Measurements from ENCODE around the gene HAUS7.
A peak's percentile ranks its signal among the peaks of the same experiment; 100 is the strongest.

HAUS7 gene

DNA sequence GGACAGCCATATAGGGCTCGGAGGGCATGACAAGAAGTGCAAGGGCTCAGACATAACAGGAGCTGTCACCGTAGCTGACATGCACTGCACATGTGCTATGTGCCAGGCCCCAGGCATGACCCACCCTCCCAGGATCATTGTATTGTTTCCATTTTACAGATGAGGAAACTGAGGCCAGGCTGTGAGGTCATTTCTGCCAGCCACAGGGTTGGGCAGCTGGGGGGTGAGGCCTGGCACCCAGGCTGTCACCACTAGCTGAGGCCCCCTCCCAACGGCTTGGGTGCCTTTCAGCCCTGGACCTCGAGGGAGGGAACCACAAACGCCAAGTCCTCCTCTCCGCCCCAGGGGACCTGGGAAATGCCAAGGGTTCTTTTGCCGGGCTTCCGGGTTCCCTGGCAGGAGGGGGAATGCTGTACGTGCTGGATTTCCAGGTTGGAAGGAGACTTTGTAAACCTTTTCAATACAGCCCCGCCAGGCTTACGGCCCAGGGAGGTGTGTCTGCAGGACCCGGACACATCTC is 37.2 kb downstream of the HAUS7 start:
- DNase-seq: no peak

DNA sequence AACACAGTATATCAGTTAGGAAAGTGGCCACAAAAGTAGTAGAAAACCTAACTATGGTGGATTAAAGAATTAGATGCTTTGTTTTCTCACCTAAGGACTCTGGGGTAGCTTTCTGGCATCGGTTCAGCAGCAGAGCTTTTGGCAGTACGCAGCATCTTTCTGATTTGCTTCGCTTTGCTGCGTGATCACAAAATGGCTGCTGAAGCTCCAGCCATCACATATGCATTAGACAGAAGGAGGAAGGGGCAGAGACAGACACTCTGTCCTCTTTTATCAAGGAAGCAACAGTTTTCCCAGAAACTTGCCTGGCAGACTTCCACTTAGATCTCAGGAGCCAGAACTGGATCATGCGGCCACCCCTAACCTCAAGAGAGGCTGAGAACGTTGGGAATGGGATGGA is 39.6 kb downstream of the HAUS7 start:
- no peak for DNase-seq

DNA sequence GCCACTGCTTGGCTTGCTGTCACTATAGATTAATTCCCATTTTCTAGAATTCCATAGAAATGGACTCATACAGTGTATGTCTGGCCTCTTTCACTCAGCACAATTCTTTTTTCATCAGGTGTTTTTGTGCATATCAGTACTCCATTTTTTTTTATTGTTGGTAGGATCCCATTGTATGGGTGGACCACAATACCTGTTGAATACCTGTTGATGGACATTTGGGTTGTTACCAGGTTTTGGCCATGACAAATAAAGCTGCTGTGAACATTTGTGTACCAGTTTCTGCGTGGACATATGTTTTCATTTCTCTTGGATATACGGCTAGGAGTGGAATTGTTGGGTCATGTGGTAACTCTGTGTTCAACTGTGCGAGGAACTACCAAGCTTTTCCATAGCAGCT is 44.2 kb downstream of the HAUS7 start:
- DNase-seq: no peak

DNA sequence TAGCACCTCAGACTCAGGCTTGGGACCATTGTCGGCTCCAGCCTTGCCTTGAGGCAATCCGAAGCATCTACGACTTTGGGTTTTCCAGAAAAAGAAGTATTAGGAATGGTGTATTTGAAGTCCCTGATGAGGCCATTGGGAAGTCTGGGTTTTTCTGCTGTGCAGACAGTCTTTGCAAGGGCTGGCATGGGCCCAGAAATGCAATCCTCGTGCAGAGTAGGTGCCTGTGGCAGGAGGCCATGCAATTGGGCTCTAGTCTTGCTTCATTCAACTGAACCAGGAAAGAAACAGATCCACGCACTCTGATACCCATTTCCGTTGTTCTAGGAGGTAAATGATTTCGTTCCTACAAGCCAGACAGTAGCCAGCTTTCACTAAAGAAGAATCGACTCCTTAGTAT is 46.7 kb downstream of the HAUS7 start:
- peak; percentile 1 for DNase-seq

DNA sequence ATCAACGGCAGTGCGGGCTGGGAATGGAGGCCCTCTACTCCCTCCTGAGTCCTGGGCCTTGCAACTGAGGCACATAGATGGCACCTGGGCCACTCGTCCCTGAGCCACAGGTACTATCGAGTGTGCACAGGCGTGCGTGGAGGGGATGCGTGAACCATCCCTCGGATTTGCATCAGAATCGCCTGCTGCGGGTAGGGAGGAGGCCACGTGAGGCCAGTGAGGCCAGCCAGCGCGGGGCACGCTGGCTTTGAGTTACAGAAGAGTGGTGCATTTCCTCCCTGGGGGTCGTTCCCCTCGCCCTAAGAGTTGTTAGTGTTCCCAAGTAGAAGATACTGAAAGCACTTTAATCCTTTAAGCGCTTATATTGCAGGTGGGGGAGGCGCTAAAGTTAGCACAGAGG is 48.5 kb downstream of the HAUS7 start:
- DNase-seq: no peak

DNA sequence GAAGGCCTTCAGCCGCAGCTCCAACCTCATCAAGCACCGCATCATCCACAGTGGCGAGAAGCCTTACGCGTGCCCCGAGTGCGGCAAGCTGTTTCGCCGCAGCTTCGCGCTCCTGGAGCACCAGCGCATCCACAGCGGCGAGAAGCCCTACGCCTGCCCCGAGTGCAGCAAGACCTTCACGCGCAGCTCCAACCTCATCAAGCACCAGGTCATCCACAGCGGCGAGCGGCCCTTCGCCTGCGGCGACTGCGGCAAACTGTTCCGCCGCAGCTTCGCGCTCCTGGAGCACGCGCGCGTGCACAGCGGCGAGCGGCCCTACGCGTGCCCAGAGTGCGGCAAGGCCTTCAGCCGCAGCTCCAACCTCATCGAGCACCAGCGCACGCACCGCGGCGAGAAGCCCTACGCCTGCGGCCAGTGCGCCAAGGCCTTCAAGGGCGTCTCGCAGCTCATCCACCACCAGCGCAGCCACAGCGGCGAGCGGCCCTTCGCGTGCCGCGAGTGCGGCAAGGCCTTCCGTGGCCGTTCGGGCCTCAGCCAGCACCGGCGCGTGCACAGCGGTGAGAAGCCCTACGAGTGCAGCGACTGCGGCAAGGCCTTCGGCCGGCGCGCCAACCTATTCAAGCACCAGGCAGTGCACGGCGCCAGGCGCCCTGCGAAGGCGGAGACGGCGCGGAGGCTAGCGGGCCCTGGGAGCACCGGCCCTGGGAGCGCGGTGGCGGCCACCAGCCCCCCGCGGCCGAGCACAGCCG is 49.4 kb downstream of the HAUS7 start:
- no peak for DNase-seq

DNA sequence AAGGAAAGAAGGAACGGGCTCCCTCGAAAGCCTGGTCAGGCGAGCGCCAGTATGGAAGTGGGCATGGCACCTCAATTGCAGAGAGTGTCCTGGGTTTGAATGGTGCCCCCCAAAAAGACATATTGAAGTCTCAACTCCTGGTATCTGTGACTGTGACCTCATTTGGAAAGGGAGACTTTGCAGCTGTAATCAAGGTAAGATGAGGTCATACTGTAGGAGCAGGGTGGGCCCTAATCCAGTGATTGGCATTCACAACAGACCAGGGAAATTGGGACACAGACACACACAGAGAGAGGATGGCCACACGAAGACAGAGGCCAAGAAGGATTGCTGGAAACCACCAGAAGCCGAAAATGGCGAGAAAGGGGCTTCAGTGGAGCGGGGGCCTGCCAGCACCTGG is 52.7 kb downstream of the HAUS7 start:
- DNase-seq: no peak

DNA sequence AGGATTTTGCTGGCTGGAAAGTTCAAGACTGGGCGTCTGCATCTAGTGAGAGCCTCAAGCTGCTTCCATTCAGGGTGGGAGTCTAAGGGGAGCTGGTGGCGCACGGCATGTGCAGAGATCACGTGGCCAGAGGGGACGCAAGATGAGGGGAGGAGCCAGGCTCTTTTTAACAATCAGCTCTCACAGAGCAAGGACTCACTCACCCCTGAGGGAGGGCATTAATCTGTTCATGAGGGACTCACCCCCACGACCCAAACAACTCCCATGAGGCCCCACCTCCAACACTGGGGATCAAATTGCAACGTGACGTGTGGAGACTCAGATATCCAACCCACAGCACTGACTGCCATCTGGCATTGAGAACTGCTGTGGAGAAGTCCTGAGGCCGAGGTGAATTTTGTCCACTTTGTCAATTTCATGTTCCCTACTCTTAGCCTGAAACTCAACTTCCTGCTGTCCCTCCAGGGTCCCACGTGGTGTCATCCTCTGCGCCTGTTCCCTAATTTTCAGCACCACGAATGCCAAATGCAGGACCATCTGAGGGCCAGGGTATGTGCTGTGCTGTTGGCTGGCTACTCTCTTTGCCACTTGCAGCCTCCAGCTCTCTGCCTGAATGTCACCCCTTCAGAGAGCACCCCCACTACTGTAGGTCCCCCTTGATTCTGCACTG is 53.5 kb downstream of the HAUS7 start:
- DNase-seq: no peak

DNA sequence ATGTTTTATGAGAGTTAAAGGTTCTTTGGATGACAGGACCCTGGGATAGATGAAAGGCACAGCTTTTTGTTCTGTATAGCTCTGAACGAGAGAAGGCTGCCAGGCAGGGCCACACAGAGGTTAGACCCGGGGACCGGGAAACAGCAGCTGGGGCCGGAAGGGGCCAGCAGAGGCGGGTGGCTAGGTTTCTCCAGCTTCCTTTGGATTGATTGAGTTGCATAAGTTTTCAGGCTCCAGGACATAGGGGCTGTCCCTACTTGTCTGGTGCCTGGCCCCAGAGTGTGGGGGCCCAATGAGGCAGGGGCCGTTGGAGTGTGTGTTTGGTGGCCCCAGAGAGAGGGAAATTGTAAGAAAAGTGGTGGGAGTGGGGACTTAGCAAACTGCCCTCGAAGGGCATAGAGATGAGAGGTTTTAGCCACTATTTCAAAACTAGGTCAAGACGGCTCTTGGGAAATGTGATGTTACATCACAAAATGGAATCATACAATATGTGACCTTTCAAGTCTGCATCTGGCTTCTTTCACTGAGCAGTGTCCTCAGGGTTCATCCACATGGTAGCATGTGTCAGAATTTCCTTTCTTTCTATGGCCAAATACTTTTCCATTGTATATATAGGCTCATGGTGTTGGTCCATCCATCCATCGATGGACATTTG is 55.4 kb downstream of the HAUS7 start:
- DNase-seq: no peak

DNA sequence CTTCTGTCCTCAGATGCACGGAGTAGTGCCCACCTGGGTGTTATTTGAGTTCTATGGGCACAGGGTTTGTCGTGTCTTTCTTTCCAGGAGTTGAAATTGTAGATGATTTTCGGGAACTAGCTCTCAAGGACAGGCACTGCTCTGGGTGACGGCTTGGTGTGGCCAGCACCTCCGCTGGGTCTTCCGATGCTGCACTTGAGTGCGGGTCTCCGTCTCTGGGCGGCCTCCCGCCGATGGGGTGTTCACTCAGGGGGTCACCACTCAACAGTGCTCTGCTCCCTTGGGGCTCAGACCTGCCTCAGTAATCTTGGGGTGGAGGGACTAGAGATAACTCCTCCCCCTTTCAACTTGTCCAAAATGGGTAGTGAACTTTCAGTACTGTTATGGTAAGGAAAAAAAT is 56.6 kb downstream of the HAUS7 start:
- DNase-seq: no peak

DNA sequence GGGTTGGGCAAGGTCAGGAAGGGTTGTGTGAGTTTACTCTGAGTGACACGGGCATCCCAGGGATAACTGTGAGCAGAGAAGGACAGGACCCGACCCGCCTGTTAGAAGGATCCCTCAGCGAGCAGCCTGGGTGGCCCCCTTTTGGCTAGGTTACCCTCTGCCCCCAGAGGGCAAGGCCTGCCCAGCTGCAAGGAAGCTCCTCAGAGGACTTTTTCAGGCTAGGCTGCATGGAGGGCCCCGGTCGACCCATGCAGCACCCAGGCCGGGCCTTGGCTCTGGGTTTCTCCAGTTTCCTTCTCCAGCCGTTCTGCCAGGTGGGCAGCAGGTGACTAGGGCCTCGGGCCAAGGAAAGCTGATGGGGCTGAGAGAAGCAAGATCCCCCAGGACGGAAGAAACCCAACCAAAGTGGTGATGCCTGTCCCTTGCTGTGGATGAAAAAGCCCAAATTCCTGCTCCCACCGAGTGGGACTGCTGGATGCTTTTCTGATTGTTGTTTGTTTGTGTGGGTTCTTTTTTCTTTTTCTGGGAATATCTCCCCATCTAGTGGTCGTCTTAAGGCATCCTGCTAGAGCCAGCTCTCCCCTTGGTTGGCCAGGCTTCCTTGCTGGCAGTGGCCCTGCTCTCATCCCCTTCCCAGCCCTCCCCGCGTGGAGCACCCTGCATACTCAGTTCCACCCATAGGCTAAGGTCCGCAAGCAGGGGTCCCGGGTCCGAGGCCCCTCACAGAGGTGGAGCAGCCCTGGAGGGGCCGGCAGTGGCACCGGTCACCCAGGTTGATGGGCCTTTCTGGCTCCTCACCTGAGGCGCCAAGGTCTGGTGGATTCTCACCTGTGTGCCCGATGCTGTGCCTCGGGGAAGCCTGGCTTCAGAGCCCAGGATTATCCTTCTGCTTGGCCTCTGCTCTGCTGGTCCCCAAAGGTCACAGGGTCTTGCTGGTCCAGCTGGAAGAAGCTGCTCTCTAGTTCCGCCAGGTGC is 57.3 kb downstream of the HAUS7 start:
- no peak for DNase-seq

DNA sequence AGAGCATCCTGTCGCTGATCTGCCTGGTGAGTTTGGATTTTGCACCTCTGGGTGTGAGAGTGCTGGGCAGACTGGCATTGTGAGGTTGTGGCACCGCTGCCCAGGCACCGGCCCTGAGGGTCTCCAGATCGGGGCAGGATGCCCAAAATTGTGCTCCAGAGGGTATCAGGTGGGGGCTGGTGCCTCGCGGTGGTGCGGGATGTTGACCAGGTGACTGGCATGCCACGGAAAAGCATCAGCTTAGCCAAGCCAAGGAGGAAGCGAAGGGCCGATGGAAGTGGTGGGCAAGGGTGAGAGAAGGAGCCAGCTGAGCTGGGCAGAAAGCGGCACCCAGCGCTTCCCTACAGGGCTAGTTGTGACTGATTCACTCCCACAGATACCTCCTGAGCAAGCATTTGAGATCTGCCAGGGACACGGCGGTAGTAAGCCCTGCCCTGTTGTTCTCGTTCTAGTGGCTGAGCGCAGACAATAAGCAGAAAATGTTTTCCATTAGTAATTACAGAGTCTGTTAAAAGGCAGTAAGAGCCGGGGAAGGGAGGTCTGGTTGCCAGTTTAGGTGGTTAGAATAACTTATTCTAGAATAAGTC is 58.3 kb downstream of the HAUS7 start:
- DNase-seq: peak; percentile 76

DNA sequence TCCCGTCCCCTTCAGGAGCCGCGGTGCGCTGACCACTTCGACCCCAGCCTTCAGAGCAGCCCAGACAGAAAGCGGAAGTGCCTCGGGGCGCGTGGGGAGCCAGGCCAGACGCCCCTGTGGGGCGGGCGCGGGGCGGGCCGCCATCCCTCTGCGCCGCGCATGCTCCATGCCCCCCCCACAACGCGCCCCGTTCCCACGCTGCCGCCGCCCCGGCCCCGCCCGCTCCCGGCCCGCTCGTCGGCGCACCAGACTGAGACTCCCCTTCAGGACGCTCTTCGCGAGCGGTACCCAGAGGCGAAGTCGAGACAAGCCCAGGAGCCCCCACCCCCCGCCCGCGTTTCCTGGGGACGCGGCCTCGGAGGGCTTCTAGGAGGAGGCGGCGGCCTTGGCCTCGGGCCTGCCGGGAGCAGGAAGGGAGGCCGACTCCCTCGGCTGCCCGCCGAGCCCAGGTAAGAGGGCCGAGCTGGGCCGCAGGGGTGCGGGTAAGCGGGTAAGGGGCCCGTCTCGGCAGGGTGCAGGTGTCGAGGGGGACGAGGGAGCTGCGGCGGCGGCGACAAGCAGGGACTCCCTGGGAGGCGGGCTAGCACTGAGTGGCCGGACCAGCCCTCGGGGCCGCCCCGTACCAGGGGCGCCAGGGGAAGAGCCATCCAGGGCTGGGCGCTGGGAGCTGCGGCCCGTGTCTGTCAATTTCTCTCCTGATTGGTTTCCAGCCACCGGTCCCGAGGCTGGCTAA is 59.0 kb downstream of the HAUS7 start, which contains the start of gene ZFP92:
TSS of gene ZFP92 (plus strand) at position 218 of the 733 bp plus-strand sequence. CDS start 6,851 bp downstream, outside the sequence.
- no peak for DNase-seq

DNA sequence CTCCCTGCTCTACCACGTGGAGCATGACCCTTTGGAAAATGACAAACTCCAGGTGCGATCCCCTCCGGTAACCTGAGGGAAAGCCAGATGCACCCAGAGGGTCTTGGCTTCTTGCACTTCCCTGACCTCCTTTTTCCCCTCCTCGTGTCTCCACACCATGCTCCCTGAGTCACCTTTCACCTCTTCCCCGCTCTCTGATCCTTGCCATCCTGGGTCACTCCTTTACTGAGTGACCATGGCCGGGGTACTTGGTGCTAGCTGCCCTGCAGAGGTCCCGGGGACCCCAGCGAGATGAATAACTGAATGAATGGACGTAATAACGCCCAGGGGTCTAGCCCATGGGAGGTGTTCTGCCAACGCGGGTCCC is 59.5 kb downstream of the HAUS7 start:
- DNase-seq: no peak

DNA sequence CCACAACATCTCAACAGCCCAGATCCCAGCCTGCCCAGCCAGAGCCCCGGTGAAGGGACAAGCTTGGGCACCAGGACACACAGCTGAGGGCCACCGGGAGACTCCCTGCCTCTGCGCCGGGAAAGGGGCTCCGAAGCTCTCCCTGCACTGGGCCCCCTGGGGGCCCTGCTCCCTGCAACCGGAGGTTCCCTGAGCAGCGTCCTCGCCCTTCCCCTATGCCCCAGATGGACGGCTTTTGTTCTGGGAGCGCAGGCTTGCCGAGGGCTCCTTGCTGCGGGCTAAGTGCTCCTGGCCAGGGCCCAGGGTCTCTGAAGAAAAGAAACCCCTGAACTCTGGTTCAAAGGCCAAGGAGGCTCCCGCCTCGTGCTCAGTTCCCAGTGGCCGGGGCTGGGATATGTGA is 60.0 kb downstream of the HAUS7 start:
- no peak for DNase-seq

DNA sequence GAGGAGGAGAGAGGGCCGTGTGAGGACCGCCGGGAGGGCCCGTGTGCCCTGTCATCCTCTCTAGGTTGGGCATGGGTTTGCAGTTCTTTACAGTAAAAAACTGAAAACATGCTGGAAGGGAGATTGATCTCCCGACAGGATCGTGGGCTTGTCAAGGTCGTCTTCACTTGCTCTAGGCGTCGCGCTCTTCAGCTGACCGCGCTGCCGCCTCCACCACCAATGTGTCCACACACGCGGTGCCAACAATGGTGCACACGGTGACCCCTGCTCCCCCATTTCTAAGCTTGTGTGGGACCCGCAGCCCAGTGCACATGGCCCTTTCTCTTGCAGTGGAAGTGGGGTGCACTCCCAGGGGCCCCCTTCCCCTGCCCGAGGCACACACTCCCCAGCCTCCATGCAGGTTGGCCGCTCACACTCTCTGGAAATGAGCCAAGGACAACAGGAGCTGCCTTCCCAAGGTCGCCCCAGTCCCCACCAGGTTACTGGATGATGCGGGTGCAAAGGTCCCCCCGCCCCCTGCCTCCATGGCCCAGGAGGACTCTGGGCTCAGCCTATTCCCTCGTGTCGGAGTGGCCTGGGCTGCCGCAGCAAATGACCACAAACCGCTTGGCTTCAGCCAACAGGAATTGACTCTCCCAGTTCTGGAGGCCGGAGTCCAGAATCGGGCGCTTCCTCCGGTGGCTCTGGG is 60.8 kb downstream of the HAUS7 start:
- no peak for DNase-seq

DNA sequence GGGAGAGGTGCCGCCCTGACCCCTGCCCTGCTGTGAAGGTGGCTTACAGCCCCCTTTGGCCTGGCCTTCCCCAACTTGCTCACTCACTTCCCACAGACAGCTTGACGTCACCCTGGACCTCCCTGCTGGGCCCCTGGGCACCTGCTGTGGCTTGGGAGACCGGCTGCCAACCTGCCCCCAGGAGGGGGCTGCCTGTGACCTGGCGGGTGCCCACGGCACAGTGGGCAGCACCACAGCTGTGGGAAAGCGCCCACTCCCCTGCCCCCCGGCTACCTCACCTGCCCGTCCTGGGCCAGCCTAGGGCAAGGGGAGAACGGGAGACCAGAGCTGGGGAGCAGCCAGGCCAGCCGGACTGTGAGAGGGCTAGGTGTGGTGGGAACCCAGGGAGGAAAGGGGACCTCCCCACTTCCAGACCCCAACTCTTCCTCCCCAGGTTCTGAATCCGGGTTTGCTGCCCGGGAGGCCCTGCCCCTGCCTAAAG is 61.5 kb downstream of the HAUS7 start:
- no peak for DNase-seq

DNA sequence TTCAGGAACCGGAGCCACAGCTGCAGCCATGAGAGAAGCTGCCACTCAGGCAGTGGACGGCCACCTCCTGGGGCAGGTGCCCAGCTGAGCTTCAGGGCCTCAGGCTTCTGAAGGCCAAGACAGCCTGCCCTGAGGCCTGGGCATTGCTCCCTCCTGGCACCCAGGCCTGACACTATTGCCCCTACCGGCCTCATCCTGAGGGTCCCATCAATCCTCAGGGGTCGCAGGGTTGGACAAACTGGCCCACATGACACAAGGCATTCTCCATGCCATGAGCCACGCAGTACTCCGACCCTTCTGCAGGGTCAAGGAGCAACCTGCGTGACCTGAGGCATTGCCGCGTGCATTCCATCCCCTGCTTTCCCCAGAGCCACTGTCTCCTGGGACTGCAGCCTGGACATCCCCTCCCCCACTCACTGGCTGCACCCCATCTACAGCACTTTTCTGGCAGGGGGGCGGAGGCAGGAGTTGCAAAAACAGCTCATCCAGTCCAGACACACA is 62.1 kb downstream of the HAUS7 start:
- DNase-seq: no peak

DNA sequence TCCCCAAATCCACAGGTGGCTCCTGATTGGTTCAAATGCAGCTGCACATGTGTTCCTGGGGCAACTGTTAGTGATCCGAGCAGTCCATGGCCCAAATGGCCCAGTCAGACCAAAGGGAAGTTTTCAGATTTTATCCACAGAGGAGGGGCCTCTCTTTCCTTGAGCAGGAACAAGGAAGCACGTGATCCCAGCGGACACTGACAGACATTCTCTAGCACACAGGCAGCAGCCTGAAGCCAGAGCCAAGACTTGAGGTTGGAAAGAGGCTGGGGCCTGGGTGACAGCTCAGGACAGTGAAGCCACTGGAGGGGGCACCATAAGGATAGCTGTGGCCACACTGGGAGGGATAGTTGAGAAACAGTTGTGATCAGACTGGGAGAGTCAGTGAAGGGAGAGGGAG is 62.6 kb downstream of the HAUS7 start:
- no peak for DNase-seq

DNA sequence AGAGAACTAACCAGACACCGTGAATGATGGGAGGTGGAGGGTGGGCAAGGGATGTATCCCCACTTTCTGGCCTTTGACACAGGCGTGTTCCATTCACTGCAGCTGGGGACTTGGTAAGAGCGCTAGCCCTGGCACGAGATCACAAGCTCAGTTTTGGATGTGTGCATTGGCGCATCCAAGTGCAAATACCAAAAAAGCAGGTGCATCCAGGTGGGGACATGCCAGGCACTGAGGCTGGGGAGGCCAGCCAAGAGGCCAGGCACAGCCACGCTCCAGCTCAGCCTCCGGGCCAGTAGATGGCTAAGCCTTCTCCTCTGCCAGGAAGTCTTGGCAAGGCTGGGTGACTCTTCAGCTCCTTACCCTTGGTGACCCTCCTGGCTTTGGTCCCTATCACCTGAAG is 63.5 kb downstream of the HAUS7 start:
- DNase-seq: no peak

DNA sequence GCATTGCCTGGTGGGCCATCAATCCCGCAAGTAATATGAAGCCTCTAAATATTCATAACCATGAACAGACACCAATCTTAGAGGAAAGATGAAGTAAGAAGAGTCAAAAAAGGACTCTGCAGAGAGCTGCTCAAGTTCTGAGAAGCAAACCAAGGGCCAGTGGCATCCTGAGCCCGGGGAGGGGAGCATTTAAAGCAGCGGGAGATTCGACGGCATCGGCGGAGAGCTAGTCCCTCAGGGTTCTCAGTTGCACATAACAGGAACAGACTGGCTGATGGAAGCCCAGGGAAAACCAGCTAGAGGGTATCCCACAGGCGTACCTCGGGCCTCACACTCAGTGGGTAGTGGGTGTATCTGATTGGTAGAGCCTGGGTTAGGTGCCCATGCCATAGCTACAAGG is 64.4 kb downstream of the HAUS7 start:
- no peak for DNase-seq
